HepG2 (cell line): ENCODE measurements around the gene JPH3. TPM values are rescaled to one million over a fixed set of nuclear protein-coding genes. Genes with fewer than 3 reads are reported as not detected.
A peak's percentile ranks its signal among the peaks of the same experiment; 100 is the strongest.

ENCODE experiments used
- ATAC-seq: fragments of 200-7000 bp; cut with Tn5 transposase; 3 replicates; pipeline ENCODE4 v1.9.1; 2020; ENCODE audit warnings: mild to moderate bottlenecking, moderate library complexity
- BruUV-seq: library from RNA; stranded (reverse); fragments of 400-500 nt; replicated peaks from 2 replicates; lab custom pipeline; 2021; lab: Mats Ljungman, UMichigan
- CTCF ChIA-PET: fragments of 300-600 bp; formaldehyde crosslinking; extraction: SDS; loops from one replicate; lab custom pipeline; 2021; ENCODE audit warnings: low total read pairs, inconsistent platforms, low intra/inter-chr PET ratio; lab: Yijun Ruan, JAX
- POLR2A ChIA-PET: fragments of 350-600 bp; sonication (Branson Sonifier 250); formaldehyde crosslinking; loops from one replicate; lab custom pipeline; 2020; ENCODE audit warnings: antibody characterized with exemption, inconsistent platforms; lab: Yijun Ruan, JAX
- DNase-seq: peaks from one replicate; pipeline ENCODE4 v3.0.0-alpha.2; 2015; ENCODE audit warnings: low spot score
- FAIRE-seq: peaks from 3 replicates; lab custom pipeline; 2011; peaks lifted over from hg19 to GRCh38; lab: Jason Lieb, UNC
- H2AFZ ChIP-seq: one replicate; pipeline ENCODE4 v1.6.1; 2011; ENCODE audit warnings: low read length, inconsistent platforms
- H3K27ac ChIP-seq: fragments of 300-600 bp; 3 replicates; pipeline ENCODE4 v1.8.0; 2011; ENCODE audit warnings: mixed run types, mild to moderate bottlenecking, mixed read lengths, low read length, inconsistent platforms; ENCODE audit not compliant: insufficient read depth; ENCODE audit errors: extremely low read length
- H3K27me3 ChIP-seq, 2 experiments: fragments of 200-600 bp in 1 of 2; 2 replicates in 1 of 2; 3 replicates in 1 of 2; pipeline versions ENCODE4 v1.6.0 to v1.8.0; 2011; ENCODE audit warnings: low read length in 2 of 2, mild to moderate bottlenecking in 2 of 2, moderate library complexity in 2 of 2, inconsistent platforms in 1 of 2; ENCODE audit not compliant: insufficient read depth in 2 of 2, control insufficient read depth in 1 of 2
- H3K36me3 ChIP-seq, 2 experiments: fragments of 200-600 bp in 1 of 2; replicated peaks in 1 of 2; 2 replicates in 1 of 2; 3 replicates in 1 of 2; pipeline versions ENCODE4 v1.5.1 to v1.8.0; 2011; ENCODE audit warnings: low read length in 2 of 2, inconsistent platforms in 1 of 2; ENCODE audit not compliant: insufficient read depth in 2 of 2, control insufficient read depth in 1 of 2
- H3K4me1 ChIP-seq: 2 replicates; pipeline ENCODE4 v1.5.1; 2012; ENCODE audit warnings: low read length, inconsistent platforms; ENCODE audit not compliant: insufficient read depth
- H3K4me2 ChIP-seq: 2 replicates; pipeline ENCODE4 v1.6.0; 2011; ENCODE audit warnings: low read depth, low read length, inconsistent platforms
- H3K4me3 ChIP-seq, 3 experiments: fragments of 200-600 bp in 1 of 3; sonication (generic), shearing (Covaris generic) in 1 of 3; replicated peaks in 1 of 3; 2 replicates each; pipeline ENCODE4 v1.5.1; 2011 to 2016; ENCODE audit warnings: low read length in 3 of 3, inconsistent platforms in 2 of 3, low read depth in 2 of 3, mild to moderate bottlenecking in 2 of 3, control low read depth in 1 of 3, mixed read lengths in 1 of 3; ENCODE audit not compliant: insufficient read depth in 1 of 3
- H3K79me2 ChIP-seq: one replicate; pipeline ENCODE4 v1.6.1; 2011; ENCODE audit warnings: low read length, inconsistent platforms; ENCODE audit not compliant: insufficient read depth
- H3K9ac ChIP-seq: 2 replicates; pipeline ENCODE4 v1.6.0; 2011; ENCODE audit warnings: mild to moderate bottlenecking, low read depth, low read length, inconsistent platforms; ENCODE audit not compliant: insufficient read depth
- H3K9me3 ChIP-seq: 2 replicates; pipeline ENCODE4 v1.5.1; 2012; ENCODE audit warnings: mild to moderate bottlenecking, low read length
- H4K20me1 ChIP-seq: 2 replicates; pipeline ENCODE4 v1.6.0; 2011; ENCODE audit warnings: inconsistent platforms, mild to moderate bottlenecking, low read length, moderate library complexity; ENCODE audit not compliant: insufficient read depth
- FOXA1 ChIP-seq, 2 experiments: fragments of 450-650 bp in 1 of 2; sonication (generic) in 1 of 2; formaldehyde crosslinking in 1 of 2; IDR thresholded peaks; 2 replicates each; pipeline versions ENCODE4 v1.4.0 to v1.6.1; 2016 to 2020; ENCODE audit warnings: missing genetic modification reagents in 1 of 2
- HNRNPL ChIP-seq: fragments of 200-400 bp; formaldehyde crosslinking; IDR thresholded peaks from 2 replicates; pipeline ENCODE4 v1.6.1; 2017; ENCODE audit warnings: mild to moderate bottlenecking, low read depth, low read length
- MNT ChIP-seq: fragments of 450-650 bp; IDR thresholded peaks from 2 replicates; pipeline ENCODE4 v1.6.1; 2016
- NONO ChIP-seq, 2 experiments: fragments of 450-650 bp in 1 of 2; sonication (generic) in 1 of 2; formaldehyde crosslinking in 1 of 2; IDR thresholded peaks in 1 of 2; conservative IDR thresholded peaks in 1 of 2; 2 replicates each; pipeline versions ENCODE4 v1.6.1 to v1.8.0; 2017 to 2022; ENCODE audit warnings: mild to moderate bottlenecking in 1 of 2, missing genetic modification reagents in 1 of 2, moderate library complexity in 1 of 2
- ZNF646 ChIP-seq: sonication (generic); formaldehyde crosslinking; IDR thresholded peaks from 2 replicates; pipeline ENCODE4 v1.9.0; 2021; ENCODE audit warnings: mild to moderate bottlenecking, missing genetic modification reagents
- WGBS: methylation state at CpG from one replicate; pipeline ENCODE4 v1.1.6; 2017; ENCODE audit warnings: low lambda C conversion rate; 5-methylcytosine and 5-hydroxymethylcytosine counted together
- in situ Hi-C: cut with HindIII; loops from 2 replicates; pipeline ENCODE4 v1.10.0; 2017; ENCODE audit warnings: low pct_unique_long_range_greater_than_20kb; ENCODE audit not compliant: extremely low pct_ligation_motif_present
- intact Hi-C: fragments of 100-400 bp; cut with micrococcal nuclease; formaldehyde crosslinking; loops from one replicate; pipeline ENCODE4 v1.10.0; 2022; ENCODE audit not compliant: unreplicated experiment
- polyA plus RNA-seq, 8 experiments: library from polyadenylated mRNA; depleted of rRNA in 3 of 8; stranded (reverse) in 7 of 8; unstranded in 1 of 8; fragments of >200 nt; fragmentation: Illumina TruSeq in 4 of 8; extraction: Trizol in 4 of 8; gene quantifications; 2 replicates each; pipeline versions ENCODE4 v1.2.1 to v1.2.3, GENCODE V29; 2011 to 2016; ENCODE audit warnings: low read depth in 4 of 8, missing spikeins in 1 of 8, mixed read lengths in 1 of 8; ENCODE audit not compliant: insufficient read depth in 1 of 8
- total RNA-seq, 5 experiments: library from RNA; depleted of rRNA; stranded (reverse); fragments of >200 nt; fragmentation: Illumina TruSeq; extraction: Trizol; gene quantifications; 2 replicates each; pipeline ENCODE4 v1.2.3, GENCODE V29; 2016; ENCODE audit warnings: low read depth in 1 of 5

JPH3 gene
- total and polyA plus RNA-seq, 2 of the 13 experiments (the other 11 are each of a cell fraction or from before 2014, with no cell fraction given) = not detected

- Histone ChIP-seq H3K36me3 (no peaks in the 10 kb centered on the region), H3K79me2 (no peaks in the 10 kb centered on the region), H2AFZ (no peak overlapping the region), H3K4me1 (no peaks in the 10 kb centered on the region), H3K9me3 (no peaks in the 10 kb centered on the region), H3K4me3 (no peak overlapping the region), H3K9ac (no peak overlapping the region), H3K27me3 (peaks cover 0 to 10% of the 10 kb centered on the region in 2 experiments; a peak in 1 of 5 replicates), H4K20me1 (no peaks in the 10 kb centered on the region), H3K27ac (no peak overlapping the region), H3K4me2 (no peak overlapping the region)
- CTCF ChIA-PET = no interaction called here
- in situ Hi-C loops = no loop called here
- intact Hi-C loops = no loop called here
- ATAC-seq = no peak
- TF ChIP-seq HNRNPL (0 out of 2 replicates have a peak, but pooled peaks have one; percentile 2), ZNF646 (CRISPR knock-in tag) (peak; percentile 23; the same call in 1 of the 2 replicates), NONO (IDR thresholded peaks at IDR 0.05) (no peak), NONO (CRISPR knock-in tag; conservative IDR thresholded peaks at IDR 0.05) (no peak), FOXA1 (IDR thresholded peaks at IDR 0.05) (peak; percentile 4; the same call in 1 of the 2 replicates), FOXA1 (CRISPR knock-in tag; IDR thresholded peaks at IDR 0.05) (no peak), MNT (peak; percentile 40; the same call in 1 of the 2 replicates)
- POLR2A ChIA-PET = no interaction called here
- no peak for DNase-seq
- BruUV-seq = no TSS peak
- FAIRE-seq = no peak
- 78% methylated on average over 44 of the region's 44 CpGs for WGBS
Observed at GRCh38 chr16:87563714-87564523, 38.4 kb upstream of the JPH3 start.
